AG10803 (cell line): ENCODE data around the gene RAI1.

Experiments used
- DNase-seq: peaks from one replicate; pipeline ENCODE4 v3.0.0; 2010; ENCODE audit warnings: low read depth
- H3K4me3 ChIP-seq: 2 replicates; pipeline ENCODE4 v1.5.1; 2011; ENCODE audit warnings: mild to moderate bottlenecking, low read length, control low read depth
- TF ChIP-seq, protein P1 (sequence below): conservative IDR thresholded peaks from 2 replicates; pipeline ENCODE4 v1.5.1; 2011; ENCODE audit warnings: mild to moderate bottlenecking, low read length, control low read depth, inconsistent platforms

RAI1 gene

DNA sequence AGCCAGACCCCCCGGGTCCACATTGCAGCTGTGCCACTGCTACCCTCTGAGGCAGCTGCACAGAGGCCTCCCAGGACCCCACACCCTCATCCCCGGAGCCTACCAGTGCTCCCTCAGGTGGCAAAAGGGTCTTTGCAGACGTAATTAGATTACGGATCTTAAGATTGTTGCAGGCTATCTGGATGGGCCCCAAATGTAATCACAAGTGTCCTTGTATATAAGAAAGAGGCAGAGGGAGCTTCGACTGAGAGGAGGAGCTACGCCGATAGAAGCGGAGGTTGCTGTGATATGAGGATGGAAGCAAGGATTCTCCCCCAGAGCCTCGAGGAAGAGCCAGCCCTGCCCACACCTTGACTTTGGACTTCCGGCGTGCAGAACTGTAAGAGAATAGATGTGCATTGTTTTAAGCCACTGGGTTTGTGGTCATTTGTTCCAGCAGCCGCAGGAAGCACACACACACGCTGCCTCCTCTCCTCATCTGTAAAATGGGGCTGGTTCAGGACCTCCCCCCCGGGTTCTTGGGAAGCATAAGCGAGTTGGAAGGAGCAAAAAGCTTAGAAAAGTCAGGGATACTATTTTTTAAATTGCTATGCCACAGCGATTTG is 10.5 kb upstream of the RAI1 start:
- no peak overlapping the region for H3K4me3 ChIP-seq
- DNase-seq = no peak
- TF ChIP-seq, protein P1, sequence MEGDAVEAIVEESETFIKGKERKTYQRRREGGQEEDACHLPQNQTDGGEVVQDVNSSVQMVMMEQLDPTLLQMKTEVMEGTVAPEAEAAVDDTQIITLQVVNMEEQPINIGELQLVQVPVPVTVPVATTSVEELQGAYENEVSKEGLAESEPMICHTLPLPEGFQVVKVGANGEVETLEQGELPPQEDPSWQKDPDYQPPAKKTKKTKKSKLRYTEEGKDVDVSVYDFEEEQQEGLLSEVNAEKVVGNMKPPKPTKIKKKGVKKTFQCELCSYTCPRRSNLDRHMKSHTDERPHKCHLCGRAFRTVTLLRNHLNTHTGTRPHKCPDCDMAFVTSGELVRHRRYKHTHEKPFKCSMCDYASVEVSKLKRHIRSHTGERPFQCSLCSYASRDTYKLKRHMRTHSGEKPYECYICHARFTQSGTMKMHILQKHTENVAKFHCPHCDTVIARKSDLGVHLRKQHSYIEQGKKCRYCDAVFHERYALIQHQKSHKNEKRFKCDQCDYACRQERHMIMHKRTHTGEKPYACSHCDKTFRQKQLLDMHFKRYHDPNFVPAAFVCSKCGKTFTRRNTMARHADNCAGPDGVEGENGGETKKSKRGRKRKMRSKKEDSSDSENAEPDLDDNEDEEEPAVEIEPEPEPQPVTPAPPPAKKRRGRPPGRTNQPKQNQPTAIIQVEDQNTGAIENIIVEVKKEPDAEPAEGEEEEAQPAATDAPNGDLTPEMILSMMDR = no peak

DNA sequence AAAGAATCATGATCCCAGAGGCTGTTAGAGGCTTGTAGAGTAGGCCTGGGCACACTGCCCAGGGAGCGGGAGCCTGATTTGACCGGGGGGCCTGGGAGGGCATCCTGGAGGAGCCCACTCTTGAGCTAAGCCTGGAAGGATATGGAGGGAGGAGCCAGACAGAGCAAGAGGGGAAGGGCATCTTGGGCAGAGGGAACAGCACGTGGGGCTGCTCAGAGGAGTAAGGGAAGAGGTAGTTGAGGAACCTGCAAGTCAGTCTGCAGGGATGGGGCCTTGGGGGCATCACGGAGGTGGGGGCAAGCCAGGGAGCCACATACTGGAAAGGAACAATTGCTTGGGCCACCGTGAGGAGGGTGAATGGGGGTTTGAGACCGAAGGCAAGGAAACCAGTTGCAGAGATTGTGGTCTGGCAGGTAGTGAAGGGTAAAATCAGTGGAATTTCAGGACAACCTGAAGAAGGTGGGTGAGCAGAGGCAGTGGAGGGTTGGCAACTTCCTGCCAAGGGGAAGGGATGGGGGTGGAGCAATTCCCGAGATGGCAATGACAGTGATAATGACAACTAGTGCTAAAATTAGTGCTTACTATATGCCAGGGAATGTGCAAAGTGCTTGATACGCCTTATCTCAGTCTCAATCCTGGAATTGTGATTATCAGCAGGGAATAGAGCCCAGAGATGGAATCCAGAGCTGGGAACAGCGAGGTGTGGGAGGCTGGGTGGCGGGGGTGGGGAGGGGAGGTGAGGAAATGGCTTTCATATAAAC is 9.7 kb upstream of the RAI1 start:
- H3K4me3 ChIP-seq = no peak overlapping the region
- TF ChIP-seq, protein P1 = no peak
- no peak for DNase-seq

DNA sequence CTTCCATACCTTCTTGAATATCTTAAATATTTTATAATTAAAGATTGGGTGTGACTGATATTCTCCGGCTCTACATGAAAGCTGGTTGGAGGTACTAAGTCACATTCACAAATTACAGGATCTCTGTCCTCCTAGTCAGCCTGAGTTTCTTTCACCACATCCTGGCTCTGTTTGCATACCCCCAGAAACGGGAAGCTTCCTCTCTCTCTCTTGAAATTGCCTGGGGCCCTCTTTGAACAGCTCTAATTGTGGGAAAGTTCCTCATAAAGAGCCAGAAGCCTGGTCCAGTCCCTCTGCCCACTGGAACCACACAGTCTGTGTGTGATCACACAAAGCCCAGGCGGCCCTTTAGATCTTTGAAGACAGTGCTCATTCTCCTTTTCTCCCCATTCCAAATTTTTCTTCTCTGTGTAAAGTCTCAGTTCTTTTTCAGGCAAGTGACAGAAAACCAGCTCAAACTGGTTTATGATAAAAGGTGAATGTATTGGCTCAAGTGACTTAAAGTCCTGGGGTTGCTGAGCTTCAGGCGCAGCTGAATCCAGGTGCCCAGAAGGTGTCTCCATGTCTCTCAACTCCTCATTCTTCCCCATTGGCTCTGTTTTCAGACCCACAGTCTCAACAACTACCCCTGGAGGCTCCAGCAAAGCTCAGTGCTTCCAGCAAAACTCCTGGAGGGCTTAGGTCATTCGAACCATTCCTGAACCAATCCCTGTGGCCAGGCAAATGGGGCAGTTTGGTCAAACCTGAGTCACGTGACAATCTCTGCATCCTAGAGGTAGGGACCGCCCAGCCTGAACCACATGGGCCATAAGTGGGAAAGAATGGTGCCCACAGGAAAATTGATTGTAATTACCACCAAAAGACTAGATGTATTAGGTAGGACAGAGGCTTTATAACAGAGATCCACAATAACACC is 8.5 kb upstream of the RAI1 start:
- no peak overlapping the region for H3K4me3 ChIP-seq
- no peak for DNase-seq
- TF ChIP-seq, protein P1 = no peak

DNA sequence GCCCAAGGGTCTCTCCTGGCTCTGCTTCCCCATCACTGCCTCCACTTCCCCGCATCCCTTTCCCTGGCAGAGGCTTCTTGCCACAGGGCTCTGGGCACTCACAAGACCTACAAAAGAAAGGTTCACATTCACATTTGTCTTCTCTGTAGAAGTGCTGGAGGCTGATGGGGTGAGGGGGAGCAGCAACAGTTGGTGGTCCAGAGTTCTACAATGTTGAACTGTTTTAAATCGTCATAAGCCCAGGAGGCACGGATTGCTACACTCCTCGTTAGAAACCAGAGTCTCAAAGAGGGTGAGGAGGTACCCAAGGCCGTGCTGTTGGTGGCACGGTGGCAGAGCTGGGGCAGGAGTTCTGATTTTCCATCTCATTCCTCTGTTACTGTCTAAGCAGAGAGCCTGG is 5.8 kb upstream of the RAI1 start:
- no peak for DNase-seq
- TF ChIP-seq, protein P1 = no peak
- no peak overlapping the region for H3K4me3 ChIP-seq

DNA sequence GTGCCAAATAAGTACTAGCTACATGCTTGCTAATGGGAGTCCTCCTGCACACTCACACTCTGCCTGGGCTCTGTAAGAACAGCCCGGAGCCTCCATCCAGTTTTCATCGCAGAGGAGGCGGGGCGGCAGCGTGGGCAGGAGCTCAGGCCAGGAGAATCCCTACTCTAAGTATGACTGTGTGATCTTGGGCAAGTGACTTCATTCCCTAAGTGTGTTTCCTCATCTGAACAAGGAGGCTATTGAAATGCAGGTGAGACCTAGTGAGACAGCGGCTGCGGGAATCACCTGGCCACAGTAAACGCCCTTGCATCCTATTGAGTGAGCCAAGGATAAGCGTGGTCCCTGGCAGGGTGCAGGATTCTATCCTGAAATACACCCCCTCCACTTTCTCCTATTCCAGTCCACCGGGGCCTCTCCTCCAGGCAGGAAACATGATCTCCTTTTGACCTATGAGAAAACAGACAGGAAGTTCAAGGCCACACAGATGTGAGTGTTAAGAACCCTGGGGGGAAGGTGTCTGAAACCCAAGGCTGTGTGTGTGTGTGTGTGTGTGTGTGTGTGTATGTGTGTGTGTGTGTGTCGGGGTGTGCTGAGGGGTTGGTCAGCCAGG is 5.2 kb upstream of the RAI1 start:
- no peak for DNase-seq
- TF ChIP-seq, protein P1 = no peak
- no peak overlapping the region for H3K4me3 ChIP-seq

DNA sequence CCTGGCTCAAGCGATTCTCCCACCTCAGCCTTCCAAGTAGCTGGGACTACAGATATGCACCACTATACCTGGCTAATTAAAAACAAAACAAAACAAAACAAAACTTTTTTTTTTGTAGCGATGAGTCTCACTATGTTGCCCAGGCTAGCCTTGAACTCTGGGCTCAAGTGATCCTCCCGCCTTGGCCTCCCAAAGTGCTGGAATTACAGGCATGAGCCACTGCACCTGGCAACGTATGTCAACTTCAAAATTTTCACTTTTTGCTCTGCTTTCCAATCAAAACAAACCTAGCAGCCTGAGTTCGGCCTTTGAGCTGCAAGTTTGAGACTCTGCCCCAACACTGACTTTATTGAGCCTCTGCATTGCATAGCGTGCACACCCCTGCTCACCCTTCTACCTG is 4.5 kb upstream of the RAI1 start:
- no peak overlapping the region for H3K4me3 ChIP-seq
- no peak for DNase-seq
- TF ChIP-seq, protein P1 = no peak
